WTC11 (cell line): Measurements from ENCODE around the gene OTUB2.

Experiments
- ARID4B ChIP-seq: sonication (generic); formaldehyde crosslinking; IDR thresholded peaks from 2 replicates; pipeline ENCODE4 v1.8.0; 2023; ENCODE audit warnings: missing genetic modification reagents, mild to moderate bottlenecking, borderline replicate concordance
- CREB1 ChIP-seq: sonication (generic); formaldehyde crosslinking; IDR thresholded peaks from 2 replicates; pipeline ENCODE4 v1.8.0; 2023; ENCODE audit warnings: mild to moderate bottlenecking, missing genetic modification reagents
- CTCF ChIP-seq: fragments of 200-600 bp; IDR thresholded peaks from 2 replicates; pipeline ENCODE4 v1.8.0; 2022; ENCODE audit warnings: antibody characterized with exemption
- SP1 ChIP-seq: sonication (generic); formaldehyde crosslinking; conservative IDR thresholded peaks from 2 replicates; pipeline ENCODE4 v1.8.1; 2022; ENCODE audit warnings: missing genetic modification reagents

GRCh38 chr14:94052662-94053061 is 26.5 kb downstream of the OTUB2 start:
- TF ChIP-seq CREB1 (no peak), SP1 (no peak), CTCF (no peak), ARID4B (no peak)
